SK-N-SH treated with all-trans-retinoic acid at 6 μM for 48 hours (cell line): ENCODE data around the gene HSF2.
A peak's percentile ranks its signal among the peaks of the same experiment; 100 is the strongest.

ENCODE experiments used
- ATAC-seq: fragments of 200-7000 bp; cut with Tn5 transposase; 3 replicates; pipeline ENCODE4 v1.9.1; 2020; ENCODE audit warnings: mild to moderate bottlenecking, moderate library complexity
- ARNTL ChIP-seq: fragments of 450-650 bp; formaldehyde crosslinking; IDR thresholded peaks from 2 replicates; pipeline ENCODE4 v1.5.0; 2020; ENCODE audit warnings: low read depth, mild to moderate bottlenecking, moderate library complexity, borderline replicate concordance
- BACH2 ChIP-seq: fragments of 250-450 bp; sonication (Bioruptor Pico); IDR thresholded peaks from 2 replicates; pipeline ENCODE4 v1.9.0; 2021; ENCODE audit warnings: mild to moderate bottlenecking, borderline replicate concordance
- CSRNP3 ChIP-seq: fragments of 250-450 bp; sonication (Bioruptor Pico); IDR thresholded peaks from 2 replicates; pipeline ENCODE4 v1.5.1; 2021; ENCODE audit warnings: mild to moderate bottlenecking, moderate library complexity
- ESRRG ChIP-seq: fragments of 250-450 bp; sonication (Bioruptor Pico); IDR thresholded peaks from 2 replicates; pipeline ENCODE4 v1.6.1; 2021; ENCODE audit warnings: mild to moderate bottlenecking
- GLIS3 ChIP-seq: fragments of 250-450 bp; sonication (Bioruptor Pico); IDR thresholded peaks from 2 replicates; pipeline ENCODE4 v1.5.0; 2020; ENCODE audit warnings: mild to moderate bottlenecking, moderate library complexity
- OSR1 ChIP-seq: fragments of 250-450 bp; sonication (Bioruptor Pico); IDR thresholded peaks from 2 replicates; pipeline ENCODE4 v1.8.0; 2022; ENCODE audit warnings: moderate library complexity, mild to moderate bottlenecking, inconsistent platforms
- PPARA ChIP-seq: fragments of 250-450 bp; sonication (Bioruptor Pico); IDR thresholded peaks from 2 replicates; pipeline ENCODE4 v1.5.0; 2020; ENCODE audit warnings: mild to moderate bottlenecking, borderline replicate concordance
- RARB ChIP-seq: fragments of 250-450 bp; sonication (Bioruptor Pico); IDR thresholded peaks from 2 replicates; pipeline ENCODE4 v1.8.0; 2021; ENCODE audit warnings: mild to moderate bottlenecking, moderate library complexity
- SNAI2 ChIP-seq: fragments of 250-450 bp; sonication (Bioruptor Pico); IDR thresholded peaks from 2 replicates; pipeline ENCODE4 v1.5.0; 2020; ENCODE audit warnings: mild to moderate bottlenecking, moderate library complexity
- TCF4 ChIP-seq: fragments of 250-450 bp; sonication (Bioruptor Pico); IDR thresholded peaks from 2 replicates; pipeline ENCODE4 v1.8.0; 2021; ENCODE audit warnings: mild to moderate bottlenecking, moderate library complexity, borderline replicate concordance
- TOX ChIP-seq: fragments of 250-450 bp; sonication (Bioruptor Pico); IDR thresholded peaks from 2 replicates; pipeline ENCODE4 v1.8.0; 2021; ENCODE audit warnings: mild to moderate bottlenecking, moderate library complexity, borderline replicate concordance
- ZC3H10 ChIP-seq: fragments of 250-450 bp; sonication (Bioruptor Pico); IDR thresholded peaks from 2 replicates; pipeline ENCODE4 v1.5.1; 2021; ENCODE audit warnings: mild to moderate bottlenecking, moderate library complexity
- ZFP3 ChIP-seq: fragments of 250-450 bp; sonication (Bioruptor Pico); IDR thresholded peaks from 2 replicates; pipeline ENCODE4 v1.5.0; 2020; ENCODE audit warnings: mild to moderate bottlenecking, moderate library complexity
- ZNF565 ChIP-seq: fragments of 450-650 bp; formaldehyde crosslinking; conservative IDR thresholded peaks from 2 replicates; pipeline ENCODE4 v1.5.0; 2020; ENCODE audit warnings: low read depth, mild to moderate bottlenecking, moderate library complexity
- ZNF70 ChIP-seq: fragments of 450-650 bp; formaldehyde crosslinking; IDR thresholded peaks from 2 replicates; pipeline ENCODE4 v1.5.0; 2020; ENCODE audit warnings: mild to moderate bottlenecking, moderate library complexity
- ZNF8 ChIP-seq: fragments of 450-650 bp; formaldehyde crosslinking; IDR thresholded peaks from 2 replicates; pipeline ENCODE4 v1.5.0; 2020; ENCODE audit warnings: mild to moderate bottlenecking, moderate library complexity
- TF ChIP-seq, protein P1 (sequence below): fragments of 250-450 bp; sonication (Bioruptor Pico); IDR thresholded peaks from 2 replicates; pipeline ENCODE4 v1.8.0; 2020; ENCODE audit warnings: mild to moderate bottlenecking, moderate library complexity, borderline replicate concordance
- TF ChIP-seq, protein P2 (sequence below): fragments of 250-450 bp; sonication (Bioruptor Pico); IDR thresholded peaks from 2 replicates; pipeline ENCODE4 v1.8.0; 2021; ENCODE audit warnings: low read depth, mild to moderate bottlenecking, moderate library complexity, borderline replicate concordance

The HSF2 gene

GRCh38 chr6:122399348-122400120, at the start of gene HSF2:
TSS of gene HSF2 (plus strand) at chr6:122399652. CDS start at chr6:122399738, 86 bp downstream.
- ATAC-seq: peak; percentile 100
- TF ChIP-seq ESRRG (CRISPR knock-in tag) (no peak), ZFP3 (CRISPR knock-in tag) (no peak)

- TF ChIP-seq ESRRG (CRISPR knock-in tag) (no peak), ZC3H10 (CRISPR knock-in tag) (no peak), TOX (CRISPR knock-in tag) (no peak), TCF4 (CRISPR knock-in tag) (no peak), PPARA (no peak), RARB (CRISPR knock-in tag) (no peak)
- TF ChIP-seq, protein P1, sequence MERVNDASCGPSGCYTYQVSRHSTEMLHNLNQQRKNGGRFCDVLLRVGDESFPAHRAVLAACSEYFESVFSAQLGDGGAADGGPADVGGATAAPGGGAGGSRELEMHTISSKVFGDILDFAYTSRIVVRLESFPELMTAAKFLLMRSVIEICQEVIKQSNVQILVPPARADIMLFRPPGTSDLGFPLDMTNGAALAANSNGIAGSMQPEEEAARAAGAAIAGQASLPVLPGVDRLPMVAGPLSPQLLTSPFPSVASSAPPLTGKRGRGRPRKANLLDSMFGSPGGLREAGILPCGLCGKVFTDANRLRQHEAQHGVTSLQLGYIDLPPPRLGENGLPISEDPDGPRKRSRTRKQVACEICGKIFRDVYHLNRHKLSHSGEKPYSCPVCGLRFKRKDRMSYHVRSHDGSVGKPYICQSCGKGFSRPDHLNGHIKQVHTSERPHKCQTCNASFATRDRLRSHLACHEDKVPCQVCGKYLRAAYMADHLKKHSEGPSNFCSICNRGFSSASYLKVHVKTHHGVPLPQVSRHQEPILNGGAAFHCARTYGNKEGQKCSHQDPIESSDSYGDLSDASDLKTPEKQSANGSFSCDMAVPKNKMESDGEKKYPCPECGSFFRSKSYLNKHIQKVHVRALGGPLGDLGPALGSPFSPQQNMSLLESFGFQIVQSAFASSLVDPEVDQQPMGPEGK: no peak
- no peak for ATAC-seq
These were observed 46.3 kb upstream of the HSF2 start for GRCh38 chr6:122352981-122353664.

GRCh38 chr6:122360809-122361208, 38.6 kb upstream of the HSF2 start:
- TF ChIP-seq RARB (CRISPR knock-in tag) (no peak), ARNTL (no peak), OSR1 (CRISPR knock-in tag) (no peak), ZNF70 (CRISPR knock-in tag) (no peak), GLIS3 (CRISPR knock-in tag) (no peak), CSRNP3 (CRISPR knock-in tag) (no peak)
- TF ChIP-seq, protein P2, sequence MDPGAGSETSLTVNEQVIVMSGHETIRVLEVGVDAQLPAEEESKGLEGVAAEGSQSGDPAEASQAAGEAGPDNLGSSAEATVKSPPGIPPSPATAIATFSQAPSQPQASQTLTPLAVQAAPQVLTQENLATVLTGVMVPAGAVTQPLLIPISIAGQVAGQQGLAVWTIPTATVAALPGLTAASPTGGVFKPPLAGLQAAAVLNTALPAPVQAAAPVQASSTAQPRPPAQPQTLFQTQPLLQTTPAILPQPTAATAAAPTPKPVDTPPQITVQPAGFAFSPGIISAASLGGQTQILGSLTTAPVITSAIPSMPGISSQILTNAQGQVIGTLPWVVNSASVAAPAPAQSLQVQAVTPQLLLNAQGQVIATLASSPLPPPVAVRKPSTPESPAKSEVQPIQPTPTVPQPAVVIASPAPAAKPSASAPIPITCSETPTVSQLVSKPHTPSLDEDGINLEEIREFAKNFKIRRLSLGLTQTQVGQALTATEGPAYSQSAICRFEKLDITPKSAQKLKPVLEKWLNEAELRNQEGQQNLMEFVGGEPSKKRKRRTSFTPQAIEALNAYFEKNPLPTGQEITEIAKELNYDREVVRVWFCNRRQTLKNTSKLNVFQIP (CRISPR knock-in tag): no peak
- no peak for ATAC-seq

DNA sequence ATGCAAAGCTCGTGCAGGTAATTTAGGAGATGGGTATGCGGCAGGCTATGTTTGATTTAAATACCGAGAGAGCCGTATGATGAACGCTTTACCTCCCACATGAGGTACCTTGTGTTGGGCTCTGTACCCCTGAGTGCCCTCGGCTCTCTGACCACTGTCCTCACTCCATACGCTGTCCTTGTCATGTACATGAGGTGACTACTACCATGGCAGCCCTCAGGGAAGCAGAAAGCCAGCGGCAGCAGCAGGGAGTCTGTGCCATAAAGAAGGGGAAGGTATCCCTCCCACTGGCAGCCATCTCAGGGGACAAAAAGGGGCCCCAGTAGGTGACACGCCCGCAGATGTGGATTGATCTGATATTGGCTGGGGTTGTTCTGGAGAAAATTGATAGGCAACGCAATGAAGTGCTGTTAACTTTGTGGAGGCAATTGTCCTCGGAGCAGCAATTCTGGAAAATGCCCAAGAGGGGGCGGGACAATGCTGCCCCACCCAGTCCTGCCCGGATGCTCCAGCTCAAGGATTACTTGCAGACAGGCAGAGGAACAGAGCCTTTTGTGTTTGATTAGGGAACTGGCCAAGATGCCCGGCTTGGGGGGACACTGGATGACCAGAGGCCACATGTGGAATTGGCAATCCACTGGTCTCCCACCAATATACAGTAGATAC, 38.0 kb upstream of the HSF2 start:
- no peak for ATAC-seq
- TF ChIP-seq ZNF70 (CRISPR knock-in tag) (no peak), ZNF8 (no peak), ZNF565 (no peak), OSR1 (CRISPR knock-in tag) (no peak), ZFP3 (CRISPR knock-in tag) (no peak), TOX (CRISPR knock-in tag) (no peak), TCF4 (CRISPR knock-in tag) (no peak), CSRNP3 (CRISPR knock-in tag) (no peak), SNAI2 (no peak), BACH2 (no peak), ZC3H10 (CRISPR knock-in tag) (no peak)
- TF ChIP-seq, protein P2 (CRISPR knock-in tag): no peak
- TF ChIP-seq, protein P1: no peak
